Endothelial cell of umbilical vein (primary cell): Measurements from ENCODE around the gene IRF1. TPM values are rescaled to one million over a fixed set of nuclear protein-coding genes. Genes with fewer than 3 reads are reported as not detected.

Source experiments
- BruUV-seq: library from RNA; stranded (reverse); fragments of 400-500 nt; replicated peaks from 2 replicates; lab custom pipeline; 2021; lab: Mats Ljungman, UMichigan
- CTCF ChIA-PET: fragments of 300-600, 350-600 bp; sonication (Branson Sonifier 250); formaldehyde crosslinking; loops from one replicate; lab custom pipeline; 2021; ENCODE audit warnings: antibody characterized with exemption, inconsistent platforms; lab: Charles Lee
- POLR2A ChIA-PET: fragments of 300-600, 350-600 bp; sonication (Branson Sonifier 250); formaldehyde crosslinking; loops from one replicate; lab custom pipeline; 2021; ENCODE audit warnings: antibody characterized with exemption, inconsistent platforms; lab: Charles Lee
- DNase-seq: peaks from one replicate; pipeline ENCODE4 v3.0.0-alpha.2; 2011; ENCODE audit warnings: low read depth, low spot score
- FAIRE-seq: peaks from 2 replicates; lab custom pipeline; 2011; peaks lifted over from hg19 to GRCh38; lab: Jason Lieb, UNC
- H2AFZ ChIP-seq: 2 replicates; pipeline ENCODE4 v1.6.0; 2012; ENCODE audit warnings: low read depth, low read length, control low read depth, inconsistent platforms
- H3K27ac ChIP-seq: 2 replicates; pipeline ENCODE4 v1.5.1; 2011; ENCODE audit warnings: low read depth, mild to moderate bottlenecking, control low read depth, low read length, moderate library complexity; ENCODE audit not compliant: insufficient read depth
- H3K27me3 ChIP-seq, 2 experiments: 2 replicates each; pipeline versions ENCODE4 v1.6.0 to v1.6.1; 2011; ENCODE audit warnings: low read length in 2 of 2, mixed read lengths in 1 of 2; ENCODE audit not compliant: control insufficient read depth in 2 of 2, insufficient read depth in 2 of 2
- H3K36me3 ChIP-seq, 2 experiments: 2 replicates in 1 of 2; 3 replicates in 1 of 2; pipeline ENCODE4 v1.5.1; 2011; ENCODE audit warnings: low read length in 2 of 2, mild to moderate bottlenecking in 1 of 2, moderate library complexity in 1 of 2; ENCODE audit not compliant: control insufficient read depth in 2 of 2, insufficient read depth in 2 of 2; ENCODE audit errors: extremely low read depth in 1 of 2
- H3K4me1 ChIP-seq: 3 replicates; pipeline ENCODE4 v1.5.1; 2011; ENCODE audit warnings: mild to moderate bottlenecking, low read length; ENCODE audit not compliant: control insufficient read depth, insufficient read depth; ENCODE audit errors: extremely low read depth
- H3K4me2 ChIP-seq: 2 replicates; pipeline ENCODE4 v1.6.1; 2011; ENCODE audit warnings: low read length, control low read depth, mixed read lengths; ENCODE audit not compliant: insufficient read depth
- H3K4me3 ChIP-seq, 3 experiments: fragments of 200-600 bp in 1 of 3; sonication (generic), shearing (Covaris generic) in 1 of 3; replicated peaks in 1 of 3; 2 replicates each; pipeline ENCODE4 v1.5.1; 2011 to 2016; ENCODE audit warnings: control low read depth in 3 of 3, low read length in 3 of 3, mild to moderate bottlenecking in 2 of 3, inconsistent platforms in 1 of 3, low read depth in 1 of 3, moderate library complexity in 1 of 3; ENCODE audit not compliant: insufficient read depth in 1 of 3
- H3K79me2 ChIP-seq: 2 replicates; pipeline ENCODE4 v1.6.0; 2012; ENCODE audit warnings: low read length, inconsistent platforms; ENCODE audit not compliant: control insufficient read depth, insufficient read depth
- H3K9ac ChIP-seq: replicated peaks from 2 replicates; pipeline ENCODE3; 2011; ENCODE audit warnings: low read length, control low read depth; ENCODE audit not compliant: insufficient read depth; ENCODE audit errors: extremely low read depth
- H3K9me1 ChIP-seq: replicated peaks from 3 replicates; pipeline ENCODE4 v1.6.0; 2011; ENCODE audit warnings: mild to moderate bottlenecking, low read length; ENCODE audit not compliant: control insufficient read depth, insufficient read depth; ENCODE audit errors: extremely low read depth
- H3K9me3 ChIP-seq: replicated peaks from 2 replicates; pipeline ENCODE4 v1.5.1; 2012; ENCODE audit warnings: low read length, inconsistent platforms; ENCODE audit not compliant: control insufficient read depth, insufficient read depth
- H4K20me1 ChIP-seq: replicated peaks from 2 replicates; pipeline ENCODE3; 2011; ENCODE audit warnings: mild to moderate bottlenecking, low read length; ENCODE audit not compliant: control insufficient read depth, insufficient read depth; ENCODE audit errors: extremely low read depth
- CTCF ChIP-seq, 2 donors: IDR thresholded peaks; 1 replicate in 1 of 2; 2 replicates in 1 of 2; pipeline ENCODE4 v1.5.1; 2011; ENCODE audit warnings: low read length in 2 of 2, mild to moderate bottlenecking in 2 of 2, moderate library complexity in 2 of 2, control low read depth in 1 of 2, inconsistent platforms in 1 of 2, low read depth in 1 of 2; ENCODE audit not compliant: insufficient read depth in 1 of 2; ENCODE audit errors: extremely low read depth in 1 of 2
- EZH2 ChIP-seq: IDR thresholded peaks from 2 replicates; pipeline ENCODE4 v1.6.1; 2012; ENCODE audit warnings: borderline replicate concordance, low read depth, mild to moderate bottlenecking, moderate library complexity, low read length, inconsistent platforms; ENCODE audit not compliant: severe bottlenecking
- FOS ChIP-seq: IDR thresholded peaks from 2 replicates; pipeline ENCODE4 v1.6.1; 2011; ENCODE audit warnings: mild to moderate bottlenecking, low read length, moderate library complexity, borderline replicate concordance; ENCODE audit not compliant: insufficient read depth
- GATA2 ChIP-seq: IDR thresholded peaks from 2 replicates; pipeline ENCODE4 v1.7.0; 2011; ENCODE audit warnings: low read depth, mild to moderate bottlenecking, moderate library complexity, mixed read lengths, low read length; ENCODE audit not compliant: insufficient read length, insufficient read depth
- JUN ChIP-seq: IDR thresholded peaks from 2 replicates; pipeline ENCODE4 v1.6.1; 2011; ENCODE audit warnings: borderline replicate concordance, low read depth; ENCODE audit not compliant: insufficient read length, insufficient read depth
- MYC ChIP-seq: IDR thresholded peaks from one replicate; pipeline ENCODE4 v1.6.1; 2011; ENCODE audit warnings: mild to moderate bottlenecking, low read depth, low read length
- POLR2A ChIP-seq: IDR thresholded peaks from 2 replicates; pipeline ENCODE4 v1.6.1; 2012; ENCODE audit warnings: low read depth, mild to moderate bottlenecking, control low read depth, low read length
- POLR2AphosphoS5 ChIP-seq: IDR thresholded peaks from 2 replicates; pipeline ENCODE4 v1.6.1; 2012; ENCODE audit warnings: low read depth, mild to moderate bottlenecking, control low read depth, low read length, moderate library complexity; ENCODE audit not compliant: insufficient read depth
- dilution Hi-C: fragments of 300-500 bp; cut with MboI; formaldehyde crosslinking; loops from one replicate; pipeline ENCODE4 v1.15.0; 2019; ENCODE audit warnings: low sequenced_read_pairs; ENCODE audit not compliant: extremely low pct_ligation_motif_present
- intact Hi-C: fragments of 100-400 bp; cut with micrococcal nuclease; formaldehyde crosslinking; loops from one replicate; pipeline ENCODE4 v1.10.0; 2022
- polyA plus RNA-seq, 4 experiments: library from polyadenylated mRNA; depleted of rRNA in 3 of 4; stranded (reverse) in 3 of 4; unstranded in 1 of 4; fragments of >200 nt; gene quantifications; 2 replicates each; pipeline versions ENCODE4 v1.2.1 to v1.2.3, GENCODE V29; 2011 to 2012; ENCODE audit warnings: missing spikeins in 1 of 4
- total RNA-seq: library from RNA; stranded (reverse); gene quantifications from 2 replicates; pipeline ENCODE4 v1.2.3, GENCODE V29; 2021
- TF ChIP-seq, protein P1 (sequence below): IDR thresholded peaks from 2 replicates; pipeline ENCODE4 v1.6.1; 2011; ENCODE audit not compliant: insufficient read depth, insufficient read length

Gene IRF1
- total and polyA plus RNA-seq, 2 donors (not counting 3 experiments of a cell fraction or from before 2014, with no cell fraction given): 12.3 to 28.0 TPM

- no peaks in the 10 kb centered on the region for H4K20me1 ChIP-seq
- no peak overlapping the region for H3K4me3 ChIP-seq
- H3K9me3 ChIP-seq: no peaks in the 10 kb centered on the region
- TF ChIP-seq EZH2 (no peak), JUN (no peak), POLR2AphosphoS5 (no peak), CTCF (IDR thresholded peaks at IDR 0.05; ENCODE audit: extremely low read depth in 1 of 2, insufficient read depth in 1 of 2, low read depth in 1 of 2, low read length in 2 of 2) (no peak), GATA2 (no peak), POLR2A (no peak), FOS (no peak), MYC (no peak)
- TF ChIP-seq, protein P1, sequence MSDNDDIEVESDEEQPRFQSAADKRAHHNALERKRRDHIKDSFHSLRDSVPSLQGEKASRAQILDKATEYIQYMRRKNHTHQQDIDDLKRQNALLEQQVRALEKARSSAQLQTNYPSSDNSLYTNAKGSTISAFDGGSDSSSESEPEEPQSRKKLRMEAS: no peak
- H3K4me2 ChIP-seq: no peak overlapping the region
- intact Hi-C loops (no loop called here), dilution Hi-C loops (no loop called here)
- no peak overlapping the region for H3K27ac ChIP-seq
- no TSS peak for BruUV-seq
- CTCF ChIA-PET: interaction anchor here (0.7 to 2.5 kb wide), 15 partner anchors 8 to 70 kb away, joined by 3 to 11 read pairs (median 6); no protein-coding TSS in a partner anchor
- H3K79me2 ChIP-seq: no peaks in the 10 kb centered on the region
- POLR2A ChIA-PET: interaction anchor here (1.2 kb wide), 1 partner anchor 51 kb away, joined by 3 read pairs; the partner anchor contains the start of gene IRF1
- no peaks in the 10 kb centered on the region for H3K9me1 ChIP-seq
- FAIRE-seq: peak; percentile 33
- peaks cover 4% of the 10 kb centered on the region for H3K4me1 ChIP-seq
- peak; percentile 71 for DNase-seq
- H3K36me3 ChIP-seq: no peaks in the 10 kb centered on the region
- H2AFZ ChIP-seq: no peak overlapping the region
- no peak overlapping the region for H3K9ac ChIP-seq
- no peaks in the 10 kb centered on the region for H3K27me3 ChIP-seq
Observed at GRCh38 chr5:132439521-132440089, 51.0 kb downstream of the IRF1 start.
